ENCODE results near the gene DCTN4. TPM values are rescaled to one million over a fixed set of nuclear protein-coding genes. Genes with fewer than 3 reads are reported as not detected.

DCTN4 gene
- total RNA-seq, 1 experiment from 2014 or later, result 48.5 TPM

DNA sequence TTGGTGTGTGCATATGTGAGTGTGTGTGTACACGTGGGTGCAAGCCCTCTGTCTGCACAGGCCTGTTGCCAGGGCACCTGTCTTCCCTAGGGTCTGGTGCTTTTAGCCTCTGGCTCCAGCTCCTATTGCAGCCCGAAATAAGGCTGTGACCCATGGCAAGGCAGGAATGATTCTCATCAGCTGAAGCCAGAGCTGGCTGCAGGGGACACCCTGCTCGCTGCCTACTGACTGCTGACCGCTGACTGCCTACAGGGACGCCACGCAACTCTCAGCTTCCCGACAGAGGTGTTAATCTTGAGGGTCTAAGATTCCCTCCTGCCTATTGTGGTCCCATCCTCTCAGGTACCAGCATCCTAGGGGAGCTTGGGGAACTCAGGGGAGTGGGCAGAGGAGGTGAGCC is 97.7 kb downstream of the DCTN4 start, which contains the start of gene MYOZ3:
Gene MYOZ3, plus strand, starts transcription at position 166 of the 400 bp plus-strand sequence. CDS start 1,691 bp downstream, outside the sequence.
- no peak within 1 kb of the TSS for H3K9ac ChIP-seq (ENCODE audit: extremely low read depth, insufficient read length, low read length)
- H2AFZ ChIP-seq (ENCODE audit: low read length), result no peak within 1 kb of the TSS
- H3K27me3 ChIP-seq (ENCODE audit: insufficient read depth, low read length), result no peaks in the 10 kb centered on the region; the same call in 1 of the 2 replicates
- no peak within 1 kb of the TSS for H2BK20ac ChIP-seq (ENCODE audit: low read depth, low read length, poor library complexity, severe bottlenecking)
- no peaks in the 10 kb centered on the region for H3K4me1 ChIP-seq (ENCODE audit: insufficient read depth, low read length)
- WGBS (ENCODE audit: extremely low coverage, insufficient read length, low lambda C conversion rate), result no CpG with 5 or more reads among the region's 7 CpGs
- H2BK120ac ChIP-seq (ENCODE audit: low read depth, low read length, poor library complexity, severe bottlenecking), result no peak within 1 kb of the TSS
- no peak within 1 kb of the TSS for H3T11ph ChIP-seq (ENCODE audit: low read length)
- no peaks in the 10 kb centered on the region for H3K79me1 ChIP-seq (ENCODE audit: insufficient read depth, low read depth, low read length, poor library complexity, severe bottlenecking)
- no peak within 1 kb of the TSS for H4K91ac ChIP-seq (ENCODE audit: insufficient read length, low read depth, low read length)
- Mint-ChIP-seq H3K36me3 (ENCODE audit: insufficient read depth in 1 of 3, low read depth in 3 of 3) (no peaks in the 10 kb centered on the region; a peak in 1 of 7 replicates), H3K9me3 (no peaks in the 10 kb centered on the region), H3K4me1 (peaks cover 17 to 39% of the 10 kb centered on the region in 2 experiments), H3K4me3 (peak within 1 kb of the TSS in 1 of 2 experiments; percentile 53; a peak in 3 of 5 replicates), H3K27me3 (ENCODE audit: low read depth) (peaks cover 20% of the 10 kb centered on the region), H3K27ac (peak within 1 kb of the TSS in 2 of 3 experiments; percentile 11 to 62; a peak in 4 of 7 replicates)
- H3K79me2 ChIP-seq (ENCODE audit: insufficient read depth, low read length), result no peaks in the 10 kb centered on the region
- no peak within 1 kb of the TSS for H3K27ac ChIP-seq (ENCODE audit: insufficient read length, low read depth, low read length)
- DNase-seq, result peak; percentile 26
- H4K8ac ChIP-seq (replicated peaks; ENCODE audit: insufficient read length, low read depth, low read length), result no peak within 1 kb of the TSS
- no peak within 1 kb of the TSS for H3K18ac ChIP-seq (ENCODE audit: insufficient read length, low read depth, low read length)
- TF ChIP-seq, protein P1, sequence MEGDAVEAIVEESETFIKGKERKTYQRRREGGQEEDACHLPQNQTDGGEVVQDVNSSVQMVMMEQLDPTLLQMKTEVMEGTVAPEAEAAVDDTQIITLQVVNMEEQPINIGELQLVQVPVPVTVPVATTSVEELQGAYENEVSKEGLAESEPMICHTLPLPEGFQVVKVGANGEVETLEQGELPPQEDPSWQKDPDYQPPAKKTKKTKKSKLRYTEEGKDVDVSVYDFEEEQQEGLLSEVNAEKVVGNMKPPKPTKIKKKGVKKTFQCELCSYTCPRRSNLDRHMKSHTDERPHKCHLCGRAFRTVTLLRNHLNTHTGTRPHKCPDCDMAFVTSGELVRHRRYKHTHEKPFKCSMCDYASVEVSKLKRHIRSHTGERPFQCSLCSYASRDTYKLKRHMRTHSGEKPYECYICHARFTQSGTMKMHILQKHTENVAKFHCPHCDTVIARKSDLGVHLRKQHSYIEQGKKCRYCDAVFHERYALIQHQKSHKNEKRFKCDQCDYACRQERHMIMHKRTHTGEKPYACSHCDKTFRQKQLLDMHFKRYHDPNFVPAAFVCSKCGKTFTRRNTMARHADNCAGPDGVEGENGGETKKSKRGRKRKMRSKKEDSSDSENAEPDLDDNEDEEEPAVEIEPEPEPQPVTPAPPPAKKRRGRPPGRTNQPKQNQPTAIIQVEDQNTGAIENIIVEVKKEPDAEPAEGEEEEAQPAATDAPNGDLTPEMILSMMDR (conservative IDR thresholded peaks at IDR 0.05), result no peak
- H2BK15ac ChIP-seq (ENCODE audit: low read depth, low read length), result no peak within 1 kb of the TSS
- H2BK12ac ChIP-seq (ENCODE audit: insufficient read length, low read depth, low read length), result no peak within 1 kb of the TSS
- no peak within 1 kb of the TSS for H3K23ac ChIP-seq (ENCODE audit: insufficient read length, low read depth, low read length)
- no peak within 1 kb of the TSS for H3K4ac ChIP-seq (ENCODE audit: low read depth, low read length)
- no peaks in the 10 kb centered on the region for H3K9me3 ChIP-seq (ENCODE audit: control insufficient read depth, low read depth, low read length)
- H3K4me2 ChIP-seq (ENCODE audit: insufficient read depth, insufficient read length, low read length), result no peak within 1 kb of the TSS
- H2BK5ac ChIP-seq (ENCODE audit: insufficient read length, low read length), result no peak within 1 kb of the TSS
- H4K5ac ChIP-seq (ENCODE audit: insufficient read length, low read depth, low read length), result no peak within 1 kb of the TSS
- H3K14ac ChIP-seq (ENCODE audit: insufficient read depth, low read length), result no peak within 1 kb of the TSS
- no peaks in the 10 kb centered on the region for H4K20me1 ChIP-seq (ENCODE audit: control insufficient read depth, insufficient read depth, insufficient read length)
- H3K23me2 ChIP-seq (ENCODE audit: insufficient read length, low read depth, low read length, poor library complexity, severe bottlenecking), result peaks cover 3% of the 10 kb centered on the region
- no peak within 1 kb of the TSS for H3K56ac ChIP-seq (ENCODE audit: insufficient read length, low read depth, low read length)
- no peak within 1 kb of the TSS for H2AK5ac ChIP-seq (ENCODE audit: insufficient read length, low read length)

All from H9 (cell line).